HFF-Myc (cell line): ENCODE measurements around the gene OMD.

ENCODE experiments used
- DNase-seq: peaks from one replicate; pipeline ENCODE4 v3.0.0-alpha.2; 2011; ENCODE audit warnings: low read depth; ENCODE audit errors: extremely low read depth
- H3K4me3 ChIP-seq: replicated peaks from 2 replicates; pipeline ENCODE4 v1.5.1; 2011; ENCODE audit warnings: low read depth, mild to moderate bottlenecking, control low read depth, low read length
- TF ChIP-seq, protein P1 (sequence below): IDR thresholded peaks from 2 replicates; pipeline ENCODE4 v1.5.1; 2012; ENCODE audit warnings: mild to moderate bottlenecking, low read depth, low read length, control low read depth; ENCODE audit errors: missing control alignments

OMD gene

DNA sequence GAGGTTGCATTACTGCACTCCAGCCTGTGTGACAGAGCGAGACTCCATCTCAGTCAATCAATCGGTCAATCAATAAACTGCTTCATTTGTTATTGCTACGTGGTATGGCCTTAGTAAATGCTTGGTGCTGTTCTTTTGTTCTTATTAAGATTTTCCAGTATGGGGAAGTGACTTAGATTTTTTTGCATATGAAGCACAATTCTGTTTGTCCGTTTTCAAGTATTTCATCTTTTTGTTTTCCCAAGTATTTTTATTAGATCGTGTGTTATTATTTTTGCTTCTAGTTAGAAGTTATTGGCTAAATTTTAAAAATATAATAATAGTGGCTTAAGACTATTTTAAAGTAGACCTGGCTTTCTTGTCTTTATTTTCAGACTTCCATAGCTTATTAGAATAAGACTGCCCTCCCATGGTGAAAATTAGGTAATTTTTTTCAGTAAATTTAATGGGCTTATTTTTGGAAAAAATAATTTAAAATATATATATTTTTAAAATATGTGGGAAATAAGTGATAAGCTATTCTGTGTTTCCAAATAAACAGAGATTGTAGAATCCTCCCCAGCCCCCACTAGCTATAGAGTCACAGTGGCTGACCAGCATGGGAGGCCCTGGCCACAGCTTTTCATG, 14.7 kb upstream of the OMD start:
- no peak overlapping the region for H3K4me3 ChIP-seq
- TF ChIP-seq, protein P1, sequence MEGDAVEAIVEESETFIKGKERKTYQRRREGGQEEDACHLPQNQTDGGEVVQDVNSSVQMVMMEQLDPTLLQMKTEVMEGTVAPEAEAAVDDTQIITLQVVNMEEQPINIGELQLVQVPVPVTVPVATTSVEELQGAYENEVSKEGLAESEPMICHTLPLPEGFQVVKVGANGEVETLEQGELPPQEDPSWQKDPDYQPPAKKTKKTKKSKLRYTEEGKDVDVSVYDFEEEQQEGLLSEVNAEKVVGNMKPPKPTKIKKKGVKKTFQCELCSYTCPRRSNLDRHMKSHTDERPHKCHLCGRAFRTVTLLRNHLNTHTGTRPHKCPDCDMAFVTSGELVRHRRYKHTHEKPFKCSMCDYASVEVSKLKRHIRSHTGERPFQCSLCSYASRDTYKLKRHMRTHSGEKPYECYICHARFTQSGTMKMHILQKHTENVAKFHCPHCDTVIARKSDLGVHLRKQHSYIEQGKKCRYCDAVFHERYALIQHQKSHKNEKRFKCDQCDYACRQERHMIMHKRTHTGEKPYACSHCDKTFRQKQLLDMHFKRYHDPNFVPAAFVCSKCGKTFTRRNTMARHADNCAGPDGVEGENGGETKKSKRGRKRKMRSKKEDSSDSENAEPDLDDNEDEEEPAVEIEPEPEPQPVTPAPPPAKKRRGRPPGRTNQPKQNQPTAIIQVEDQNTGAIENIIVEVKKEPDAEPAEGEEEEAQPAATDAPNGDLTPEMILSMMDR, result no peak
- no peak for DNase-seq

DNA sequence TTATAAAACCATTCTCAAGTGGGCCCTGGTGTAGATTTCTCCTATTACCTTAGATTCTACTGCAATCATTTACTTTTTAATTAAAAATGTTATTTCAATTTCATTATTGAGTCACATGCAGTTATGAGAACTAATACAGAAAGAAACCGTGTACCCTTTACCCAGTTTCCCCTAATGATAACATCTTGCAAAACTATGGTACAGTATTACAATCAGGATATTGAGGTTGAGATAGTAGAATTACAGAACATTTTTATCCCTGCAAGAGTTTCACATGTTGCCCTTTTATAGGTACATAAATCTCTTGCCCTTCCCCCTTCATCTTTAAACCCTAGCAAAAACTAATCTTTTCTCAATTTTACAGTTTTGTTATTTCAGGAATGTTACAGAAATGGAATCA, 11.0 kb upstream of the OMD start:
- no peak overlapping the region for H3K4me3 ChIP-seq
- TF ChIP-seq, protein P1, result no peak
- no peak for DNase-seq

DNA sequence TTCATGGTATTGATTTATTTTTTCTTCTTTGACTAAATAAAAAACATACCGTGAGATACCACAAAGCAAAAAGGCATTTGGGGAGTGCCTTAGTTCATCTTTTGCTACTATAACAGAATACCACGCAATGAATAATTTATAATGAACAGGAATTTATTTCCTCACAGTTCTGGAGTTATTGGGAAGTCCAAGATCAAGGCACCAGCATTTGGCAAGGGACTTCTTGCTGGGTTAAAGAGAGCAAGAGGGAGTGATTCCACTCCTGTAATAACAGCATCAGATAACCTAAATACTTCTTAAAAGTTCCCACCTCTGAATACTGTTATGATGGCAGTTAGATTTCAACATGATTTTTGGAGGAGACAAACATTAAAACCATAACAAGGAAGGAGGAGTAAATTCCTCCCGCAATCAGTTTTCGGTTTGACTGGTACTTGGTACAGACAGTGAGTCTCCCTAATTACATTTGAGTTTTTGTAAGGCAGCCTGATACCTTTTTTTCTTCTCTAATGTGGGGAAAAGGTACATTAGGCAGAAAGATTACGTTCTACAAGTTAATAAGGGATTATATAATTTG, 8.8 kb upstream of the OMD start:
- no peak for DNase-seq
- TF ChIP-seq, protein P1, result no peak
- no peak overlapping the region for H3K4me3 ChIP-seq

DNA sequence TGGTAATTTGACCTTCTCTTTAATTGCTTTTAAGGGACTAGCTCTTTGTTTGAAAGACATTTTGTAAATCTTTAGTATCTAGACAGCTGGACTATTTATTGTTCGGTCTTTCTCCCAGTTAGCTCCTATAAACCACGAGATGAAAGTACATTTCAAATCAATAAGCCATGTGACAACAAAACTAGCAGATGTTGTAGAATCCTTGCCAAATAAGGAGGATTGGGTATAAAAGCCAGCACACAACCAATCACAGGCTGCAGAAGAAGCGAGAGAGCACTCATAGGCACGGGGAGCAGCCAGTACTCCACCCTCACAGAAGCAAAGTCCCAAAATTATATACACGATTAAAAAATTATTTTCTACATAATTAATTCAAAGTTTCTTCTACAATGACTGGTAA, 8.1 kb upstream of the OMD start:
- no peak for DNase-seq
- H3K4me3 ChIP-seq, result no peak overlapping the region
- TF ChIP-seq, protein P1, result no peak

DNA sequence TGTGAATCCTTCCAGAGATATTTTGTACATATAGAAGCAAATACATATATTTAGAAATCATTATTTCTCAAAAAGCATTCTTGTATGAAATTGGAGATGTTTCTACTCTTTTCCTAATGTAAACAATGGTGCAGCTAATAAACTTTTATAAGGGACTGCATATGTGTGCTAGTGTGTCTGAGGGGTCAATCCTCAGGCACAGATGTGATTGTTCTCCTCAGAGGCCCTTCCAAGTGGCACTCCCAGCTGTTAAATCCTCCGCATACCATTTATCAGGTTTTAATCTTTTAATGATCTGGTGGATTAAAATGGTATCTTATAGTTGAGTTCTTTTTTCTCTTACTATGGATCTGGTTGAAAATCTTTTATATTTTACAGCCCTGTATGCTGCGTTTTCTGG, 5.6 kb upstream of the OMD start:
- DNase-seq, result no peak
- TF ChIP-seq, protein P1, result no peak
- H3K4me3 ChIP-seq, result no peak overlapping the region

DNA sequence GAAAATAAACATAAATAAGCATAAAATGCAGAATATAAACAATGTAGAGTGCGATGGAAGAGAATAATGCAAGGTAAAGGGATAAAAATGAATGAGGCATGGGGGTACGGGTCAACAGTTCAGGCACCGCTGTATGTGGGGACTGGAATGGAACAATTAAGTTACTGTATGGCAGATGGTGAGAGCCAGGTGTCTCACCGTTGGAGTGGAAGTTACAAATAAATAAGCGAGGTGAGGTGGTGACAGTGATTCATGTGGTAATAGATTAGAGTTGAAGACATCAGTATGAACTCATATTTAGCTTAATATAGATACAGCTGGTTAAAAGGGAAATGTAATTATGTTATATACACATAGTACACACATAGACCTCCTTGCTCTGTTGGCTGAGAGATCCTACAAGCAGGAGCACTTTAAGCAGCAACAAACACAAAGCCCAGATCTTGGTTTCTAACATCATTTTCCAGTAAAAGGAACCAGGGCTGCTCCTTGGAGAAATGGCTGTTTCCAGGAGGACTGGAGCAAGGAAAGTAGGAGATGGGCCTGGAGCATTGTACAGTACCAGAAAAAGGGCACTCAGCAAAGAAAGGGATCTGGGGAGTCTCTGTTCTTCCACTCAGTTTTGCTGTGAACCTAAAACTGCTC, 2.4 kb upstream of the OMD start:
- TF ChIP-seq, protein P1, result no peak
- no peak overlapping the region for H3K4me3 ChIP-seq
- no peak for DNase-seq
